OCI-LY3 (cell line): ENCODE results near the gene PDK2.

Source experiments
- H2AFZ ChIP-seq: fragments of 200-600, 300-600 bp; shearing (Covaris generic); 2 replicates; pipeline ENCODE4 v1.6.0; 2014; ENCODE audit warnings: antibody characterized with exemption, low read depth, low read length
- H3K27ac ChIP-seq: fragments of 200-600, 300-600 bp; sonication (generic); 2 replicates; pipeline ENCODE4 v1.5.1; 2014; ENCODE audit warnings: mild to moderate bottlenecking, low read length, moderate library complexity, mixed read lengths
- H3K27me3 ChIP-seq: fragments of 200-600, 300-600 bp; sonication (generic); 2 replicates; pipeline ENCODE4 v1.6.1; 2014; ENCODE audit warnings: low read depth, low read length, mixed read lengths
- H3K36me3 ChIP-seq: fragments of 200-600, 300-600 bp; sonication (generic); replicated peaks from 2 replicates; pipeline ENCODE3; 2014; ENCODE audit warnings: low read depth, low read length, mixed read lengths
- H3K4me1 ChIP-seq: fragments of 300-600, 200-600 bp; sonication (generic); 2 replicates; pipeline ENCODE4 v1.6.1; 2014; ENCODE audit warnings: low read length, mixed read lengths
- H3K4me2 ChIP-seq: fragments of 200-600, 300-600 bp; sonication (generic); 2 replicates; pipeline ENCODE4 v1.6.1; 2014; ENCODE audit warnings: low read length, mixed read lengths
- H3K4me3 ChIP-seq: fragments of 300-600, 200-600 bp; sonication (generic); 2 replicates; pipeline ENCODE4 v1.5.1; 2014; ENCODE audit warnings: antibody characterized with exemption, mild to moderate bottlenecking, low read length, moderate library complexity
- H3K79me2 ChIP-seq: fragments of 300-600, 200-600 bp; shearing (Covaris generic); 2 replicates; pipeline ENCODE4 v1.6.1; 2014; ENCODE audit warnings: mild to moderate bottlenecking, low read length, mixed read lengths
- H3K9ac ChIP-seq: fragments of 300-600, 200-600 bp; shearing (Covaris generic); 2 replicates; pipeline ENCODE4 v1.6.0; 2014; ENCODE audit warnings: mild to moderate bottlenecking, low read length, moderate library complexity
- H3K9me3 ChIP-seq: fragments of 200-600, 300-600 bp; shearing (Covaris generic); 2 replicates; pipeline ENCODE4 v1.6.1; 2014; ENCODE audit warnings: low read length, mixed read lengths; ENCODE audit not compliant: insufficient read depth
- H4K20me1 ChIP-seq: fragments of 200-600, 300-600 bp; sonication (generic); 2 replicates; pipeline ENCODE4 v1.6.1; 2016; ENCODE audit warnings: low read length, mixed read lengths; ENCODE audit not compliant: insufficient read depth
- CTCF ChIP-seq: fragments of 200-600, 300-600 bp; sonication (generic); IDR thresholded peaks from 2 replicates; pipeline ENCODE4 v1.5.1; 2014; ENCODE audit warnings: antibody characterized with exemption, low read length, low read depth
- EZH2phosphoT487 ChIP-seq: fragments of 200-600 bp; shearing (Covaris generic); IDR thresholded peaks from 2 replicates; pipeline ENCODE4 v1.6.1; 2018; ENCODE audit warnings: antibody characterized with exemption, mixed run types, low read depth

PDK2 gene

GRCh38 chr17:50133028-50133768 is 38.0 kb downstream of the PDK2 start:
- no peak overlapping the region for H3K9ac ChIP-seq
- no peaks in the 10 kb centered on the region for H3K9me3 ChIP-seq
- H4K20me1 ChIP-seq, result peaks cover 65% of the 10 kb centered on the region
- H3K27me3 ChIP-seq, result peaks cover 13% of the 10 kb centered on the region
- H3K27ac ChIP-seq, result peak overlapping the region; percentile 48
- no peak overlapping the region for H3K4me2 ChIP-seq
- H3K36me3 ChIP-seq, result peaks cover 51% of the 10 kb centered on the region
- H3K79me2 ChIP-seq, result peaks cover 14% of the 10 kb centered on the region
- no peak overlapping the region for H2AFZ ChIP-seq
- H3K4me1 ChIP-seq, result peaks cover 28% of the 10 kb centered on the region
- TF ChIP-seq CTCF (no peak), EZH2phosphoT487 (no peak)
- H3K4me3 ChIP-seq, result no peak overlapping the region

GRCh38 chr17:50133769-50134099 is 38.6 kb downstream of the PDK2 start:
- peaks cover 56% of the 10 kb centered on the region for H3K36me3 ChIP-seq
- peaks cover 8% of the 10 kb centered on the region for H3K27me3 ChIP-seq
- H3K4me2 ChIP-seq, result no peak overlapping the region
- H2AFZ ChIP-seq, result no peak overlapping the region
- peaks cover 31% of the 10 kb centered on the region for H3K4me1 ChIP-seq
- H3K9ac ChIP-seq, result no peak overlapping the region
- no peak overlapping the region for H3K27ac ChIP-seq
- peaks cover 70% of the 10 kb centered on the region for H4K20me1 ChIP-seq
- H3K9me3 ChIP-seq, result no peaks in the 10 kb centered on the region
- H3K79me2 ChIP-seq, result peaks cover 19% of the 10 kb centered on the region
- no peak overlapping the region for H3K4me3 ChIP-seq
- TF ChIP-seq CTCF (no peak), EZH2phosphoT487 (no peak)

- no peak for TF ChIP-seq CTCF
- TF ChIP-seq EZH2phosphoT487, result no peak
- peaks cover 78% of the 10 kb centered on the region for H4K20me1 ChIP-seq
- H3K9me3 ChIP-seq, result no peaks in the 10 kb centered on the region
- no peak overlapping the region for H2AFZ ChIP-seq
- no peak overlapping the region for H3K27ac ChIP-seq
- peaks cover 1% of the 10 kb centered on the region for H3K27me3 ChIP-seq
- no peak overlapping the region for H3K9ac ChIP-seq
- H3K36me3 ChIP-seq, result peaks cover 63% of the 10 kb centered on the region
- H3K79me2 ChIP-seq, result peaks cover 27% of the 10 kb centered on the region
- H3K4me1 ChIP-seq, result peaks cover 32% of the 10 kb centered on the region
- no peak overlapping the region for H3K4me3 ChIP-seq
- H3K4me2 ChIP-seq, result no peak overlapping the region
Measured at GRCh38 chr17:50134206-50135110, 39.3 kb downstream of the PDK2 start.
